Measurements from ENCODE around the gene ARMH2. TPM values are rescaled to one million over a fixed set of nuclear protein-coding genes. Genes with fewer than 3 reads are reported as not detected.

ARMH2 gene
- total RNA-seq, 1 experiment from 2014 or later = not detected

GRCh38 chr6:24807584-24807983, 8.9 kb upstream of the ARMH2 start:
- Mint-ChIP-seq H3K4me3 (no peak overlapping the region), H3K27me3 (ENCODE audit: low read depth) (no peaks in the 10 kb centered on the region), H3K9me3 (no peaks in the 10 kb centered on the region), H3K4me1 (no peaks in the 10 kb centered on the region), H3K27ac (no peak overlapping the region), H3K36me3 (ENCODE audit: insufficient read depth in 1 of 3, low read depth in 3 of 3) (0 out of 7 replicates have a peak, but pooled peaks cover 0 to 5% (median 0%) of the 10 kb centered on the region in 3 experiments)
- Histone ChIP-seq H3K27ac (ENCODE audit: insufficient read length, low read depth, low read length) (no peak overlapping the region), H3K27me3 (ENCODE audit: insufficient read depth, low read length) (no peaks in the 10 kb centered on the region; the same call in 1 of the 2 replicates), H4K8ac (replicated peaks; ENCODE audit: insufficient read length, low read depth, low read length) (no peak overlapping the region), H2BK12ac (ENCODE audit: insufficient read length, low read depth, low read length) (no peak overlapping the region), H2AFZ (ENCODE audit: low read length) (no peak overlapping the region), H3K18ac (ENCODE audit: insufficient read length, low read depth, low read length) (no peak overlapping the region), H3K4me1 (ENCODE audit: insufficient read depth, low read length) (no peaks in the 10 kb centered on the region), H3K23ac (ENCODE audit: insufficient read length, low read depth, low read length) (no peak overlapping the region), H2BK5ac (ENCODE audit: insufficient read length, low read length) (no peak overlapping the region), H3K79me2 (ENCODE audit: insufficient read depth, low read length) (no peaks in the 10 kb centered on the region), H2AK5ac (ENCODE audit: insufficient read length, low read length) (no peak overlapping the region), H2BK15ac (ENCODE audit: low read depth, low read length) (no peak overlapping the region), H2BK20ac (ENCODE audit: low read depth, low read length, poor library complexity, severe bottlenecking) (no peak overlapping the region), H3K14ac (ENCODE audit: insufficient read depth, low read length) (no peak overlapping the region), H4K91ac (ENCODE audit: insufficient read length, low read depth, low read length) (no peak overlapping the region), H4K20me1 (ENCODE audit: control insufficient read depth, insufficient read depth, insufficient read length) (no peaks in the 10 kb centered on the region), H3K9ac (ENCODE audit: extremely low read depth, insufficient read length, low read length) (no peak overlapping the region), H3K23me2 (ENCODE audit: insufficient read length, low read depth, low read length, poor library complexity, severe bottlenecking) (no peaks in the 10 kb centered on the region), H3K4me2 (ENCODE audit: insufficient read depth, insufficient read length, low read length) (no peak overlapping the region), H3K56ac (ENCODE audit: insufficient read length, low read depth, low read length) (no peak overlapping the region), H3K79me1 (ENCODE audit: insufficient read depth, low read depth, low read length, poor library complexity, severe bottlenecking) (no peaks in the 10 kb centered on the region), H2BK120ac (ENCODE audit: low read depth, low read length, poor library complexity, severe bottlenecking) (no peak overlapping the region), H3K9me3 (ENCODE audit: control insufficient read depth, low read depth, low read length) (no peaks in the 10 kb centered on the region), H3K4ac (ENCODE audit: low read depth, low read length) (no peak overlapping the region), H4K5ac (ENCODE audit: insufficient read length, low read depth, low read length) (no peak overlapping the region), H3T11ph (ENCODE audit: low read length) (no peak overlapping the region)
- no peak for TF ChIP-seq CTCF (conservative IDR thresholded peaks at IDR 0.05)
- no CpG with 5 or more reads among the region's 3 CpGs for WGBS (ENCODE audit: extremely low coverage, insufficient read length, low lambda C conversion rate)
- DNase-seq = no peak
